ENCODE results near the gene CERK. TPM values are rescaled to one million over a fixed set of nuclear protein-coding genes. Genes with fewer than 3 reads are reported as not detected.

CERK gene
- total RNA-seq, 2 donors from 2014 or later, result 47.5 to 70.0 TPM

- intact Hi-C loops (cut with DNase I), result no loop called here
- DNase-seq (no peak), ATAC-seq (no peak)
Measured at GRCh38 chr22:46752286-46752987, 14.4 kb upstream of the CERK start.

- ATAC-seq (peak; percentile 4 to 45), DNase-seq (peak; percentile 63)
- intact Hi-C loops (cut with DNase I), result no loop called here
Measured at GRCh38 chr22:46750863-46751443, 12.9 kb upstream of the CERK start.

GRCh38 chr22:46750530-46750800 is 12.4 kb upstream of the CERK start:
- intact Hi-C loops (cut with DNase I), result no loop called here
- ATAC-seq (peak in 1 of 2 donors; percentile 0), DNase-seq (no peak)

DNA sequence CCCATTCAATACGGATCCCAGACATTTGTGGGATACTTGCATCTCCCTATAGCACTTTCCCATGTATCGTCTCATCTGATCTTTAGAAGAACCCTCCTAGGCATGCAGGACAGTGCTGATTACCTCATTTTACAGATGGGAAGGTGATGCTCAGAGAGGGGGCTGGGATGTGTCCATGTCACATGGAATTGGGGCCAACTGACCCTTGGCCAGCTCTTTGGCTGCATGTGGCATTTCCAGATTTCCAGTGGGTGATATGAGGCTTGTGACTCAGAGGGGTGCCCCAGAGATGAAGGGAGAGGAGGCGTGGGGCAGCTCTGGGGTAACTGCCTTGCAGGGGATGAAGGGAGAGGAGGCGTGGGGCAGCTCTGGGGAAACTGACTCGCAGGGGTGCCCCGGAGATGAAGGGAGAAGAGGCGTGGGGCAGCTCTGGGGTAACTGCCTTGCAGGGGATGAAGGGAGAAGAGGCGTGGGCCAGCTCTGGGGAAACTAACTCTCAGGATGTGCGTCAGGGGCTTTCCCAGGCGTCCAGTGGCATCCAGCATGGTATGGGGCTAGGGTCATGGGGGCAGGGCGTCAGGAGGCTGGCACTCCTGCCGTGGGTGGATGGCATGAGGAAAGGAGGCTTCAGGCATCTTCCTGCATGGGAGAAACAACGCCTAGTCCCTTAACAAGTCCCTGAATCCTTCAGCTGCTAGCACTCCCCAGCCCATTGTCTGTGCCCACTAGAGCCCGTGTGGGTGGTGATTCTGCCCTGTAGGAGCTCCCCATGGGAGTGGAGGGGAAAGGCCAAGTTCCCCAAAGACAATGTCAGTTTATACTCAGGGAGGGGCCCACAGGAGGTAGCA is 11.9 kb upstream of the CERK start:
- no peak for ATAC-seq
- intact Hi-C loops (cut with DNase I), result no loop called here
- DNase-seq, result no peak

- DNase-seq (peak; percentile 68), ATAC-seq (no peak)
- intact Hi-C loops (cut with DNase I), result no loop called here
Measured at GRCh38 chr22:46748908-46749675, 11.0 kb upstream of the CERK start.

GRCh38 chr22:46748206-46748907 is 10.3 kb upstream of the CERK start:
- ATAC-seq, result no peak
- no peak for DNase-seq
- intact Hi-C loops (cut with DNase I), result no loop called here

GRCh38 chr22:46747646-46748045 is 9.6 kb upstream of the CERK start:
- DNase-seq (no peak), ATAC-seq (no peak)
- intact Hi-C loops (cut with DNase I), result no loop called here

- intact Hi-C loops (cut with DNase I), result no loop called here
- no peak for ATAC-seq
- DNase-seq, result no peak
Measured at GRCh38 chr22:46746620-46747019, 8.6 kb upstream of the CERK start.

DNA sequence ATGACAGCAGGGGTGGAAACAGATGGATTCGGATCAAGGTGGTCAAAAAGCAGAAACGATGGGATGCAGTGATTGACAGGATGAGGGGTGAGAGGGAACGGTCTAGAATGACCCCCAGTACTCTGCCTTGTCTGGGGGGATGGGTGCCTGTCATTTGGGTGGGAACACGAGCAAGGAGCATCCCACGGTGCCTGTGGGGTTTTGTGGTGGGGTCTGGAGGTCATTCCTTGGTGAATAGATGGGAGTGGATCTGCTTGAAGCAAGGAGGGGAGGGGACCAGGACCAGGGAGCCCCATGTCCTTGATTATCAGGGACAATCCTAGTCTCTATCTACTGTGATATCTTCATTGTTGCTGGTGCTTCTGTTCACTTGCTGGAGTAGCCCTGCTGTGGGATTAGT is 8.1 kb upstream of the CERK start:
- intact Hi-C loops (cut with DNase I), result no loop called here
- DNase-seq (no peak), ATAC-seq (no peak)

- ATAC-seq (no peak), DNase-seq (no peak)
- intact Hi-C loops (cut with DNase I), result no loop called here
Measured at GRCh38 chr22:46744581-46744980, 6.5 kb upstream of the CERK start.

DNA sequence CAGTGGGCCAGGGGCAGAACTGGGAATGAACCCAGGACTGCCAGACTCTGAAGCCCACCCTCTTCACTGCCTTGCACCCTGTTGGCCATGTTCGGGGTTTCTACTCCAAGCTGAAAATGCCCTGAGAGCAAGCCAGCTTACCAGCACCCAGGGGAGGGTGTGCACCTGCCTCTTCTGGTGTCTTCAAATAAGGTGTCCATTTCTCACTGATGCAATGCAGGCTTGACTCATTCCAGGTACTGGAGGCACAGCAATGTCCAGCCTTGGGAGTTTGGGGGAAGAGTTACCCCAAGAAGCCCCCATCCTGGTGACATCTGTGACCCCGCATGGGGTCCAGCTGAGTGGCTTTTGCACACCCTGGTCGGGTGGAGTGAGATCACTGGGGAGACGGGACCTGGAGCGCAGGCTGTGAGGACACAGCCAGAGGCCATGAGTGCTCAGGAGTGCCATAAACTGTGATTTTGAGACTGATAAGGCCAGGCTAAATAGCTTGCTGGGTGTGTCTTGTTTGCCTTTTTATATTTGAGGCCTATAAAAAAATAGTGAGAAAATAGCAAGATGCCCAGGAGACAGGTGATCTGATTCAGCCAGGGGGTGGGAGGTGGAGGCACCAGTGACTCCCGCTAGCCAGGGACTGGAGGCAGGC is 4.6 kb upstream of the CERK start:
- intact Hi-C loops (cut with DNase I), result no loop called here
- no peak for ATAC-seq
- DNase-seq, result no peak

DNA sequence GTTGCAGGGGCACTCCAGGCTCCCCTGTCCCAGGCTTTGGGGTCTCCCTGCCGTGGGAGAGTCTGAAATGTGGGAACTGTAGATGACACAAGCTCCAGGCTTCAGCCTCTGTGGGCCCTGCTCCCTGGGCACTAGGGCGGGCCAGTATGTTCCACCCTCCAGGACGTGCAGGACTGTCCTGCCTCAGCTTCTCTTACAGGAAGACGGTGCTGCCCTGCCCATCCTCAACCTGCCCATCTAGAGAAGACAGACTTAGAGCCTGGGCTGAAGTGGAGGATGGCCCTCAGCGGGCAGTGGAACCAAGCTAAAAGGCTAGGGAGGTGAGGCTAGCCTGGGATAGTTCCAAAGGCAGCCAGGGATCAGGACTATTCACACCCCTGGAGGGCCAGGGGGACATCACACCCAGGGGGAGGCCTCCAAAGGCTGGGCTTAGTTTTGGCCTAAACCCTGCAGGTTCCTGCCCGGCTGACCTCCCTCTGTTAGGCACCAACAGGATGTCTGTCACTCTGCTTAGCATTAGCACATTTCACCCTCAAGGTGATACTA is 4.0 kb upstream of the CERK start:
- intact Hi-C loops (cut with DNase I), result no loop called here
- no peak for DNase-seq

DNA sequence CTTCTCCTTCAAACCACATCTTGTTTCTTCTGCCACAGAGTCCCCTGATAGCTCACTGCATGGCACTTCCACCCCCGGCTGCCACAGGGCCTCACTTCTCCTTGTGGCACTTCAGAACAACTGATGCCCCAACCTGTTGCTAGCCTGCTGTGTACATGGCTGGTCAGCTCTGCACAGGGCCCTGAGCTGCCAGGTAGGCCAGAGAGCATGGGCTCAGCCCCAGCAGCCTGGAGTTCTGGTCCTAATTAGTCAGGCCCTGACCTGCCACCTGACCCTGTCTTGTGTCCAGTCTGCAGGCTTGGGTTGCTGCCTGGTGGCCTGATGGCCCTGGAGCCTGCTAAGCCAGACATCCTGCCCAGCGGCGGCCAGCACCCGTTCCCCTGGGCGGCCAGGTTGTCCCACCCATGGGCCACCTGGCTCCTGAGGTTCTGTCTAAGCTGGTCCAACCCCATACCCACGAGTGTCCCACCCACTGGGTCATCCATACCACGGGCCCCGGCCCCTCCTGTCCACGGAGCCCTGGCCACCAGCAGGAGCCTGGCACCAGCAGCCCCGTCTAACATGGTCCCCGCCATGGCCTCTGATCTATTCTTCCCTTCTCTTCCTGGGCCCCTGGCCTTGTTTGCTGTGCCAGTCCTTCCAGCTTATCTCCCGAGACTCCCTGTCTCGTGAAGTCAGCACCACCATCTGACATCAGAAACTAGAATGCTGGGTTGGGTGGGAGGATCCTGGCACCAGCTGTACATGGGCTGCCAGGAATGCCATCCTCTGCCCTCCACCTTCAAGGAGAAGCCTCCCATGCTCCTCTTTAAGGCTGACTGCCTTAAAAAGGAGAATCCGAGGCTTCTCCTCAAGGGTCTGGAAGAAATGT is 3.1 kb upstream of the CERK start:
- intact Hi-C loops (cut with DNase I), result no loop called here
- DNase-seq, result peak; percentile 58
- ATAC-seq, result peak; percentile 14 to 16

More for the DNA sequence above, 4.0 kb upstream of the CERK start:
- no peak for ATAC-seq

DNA sequence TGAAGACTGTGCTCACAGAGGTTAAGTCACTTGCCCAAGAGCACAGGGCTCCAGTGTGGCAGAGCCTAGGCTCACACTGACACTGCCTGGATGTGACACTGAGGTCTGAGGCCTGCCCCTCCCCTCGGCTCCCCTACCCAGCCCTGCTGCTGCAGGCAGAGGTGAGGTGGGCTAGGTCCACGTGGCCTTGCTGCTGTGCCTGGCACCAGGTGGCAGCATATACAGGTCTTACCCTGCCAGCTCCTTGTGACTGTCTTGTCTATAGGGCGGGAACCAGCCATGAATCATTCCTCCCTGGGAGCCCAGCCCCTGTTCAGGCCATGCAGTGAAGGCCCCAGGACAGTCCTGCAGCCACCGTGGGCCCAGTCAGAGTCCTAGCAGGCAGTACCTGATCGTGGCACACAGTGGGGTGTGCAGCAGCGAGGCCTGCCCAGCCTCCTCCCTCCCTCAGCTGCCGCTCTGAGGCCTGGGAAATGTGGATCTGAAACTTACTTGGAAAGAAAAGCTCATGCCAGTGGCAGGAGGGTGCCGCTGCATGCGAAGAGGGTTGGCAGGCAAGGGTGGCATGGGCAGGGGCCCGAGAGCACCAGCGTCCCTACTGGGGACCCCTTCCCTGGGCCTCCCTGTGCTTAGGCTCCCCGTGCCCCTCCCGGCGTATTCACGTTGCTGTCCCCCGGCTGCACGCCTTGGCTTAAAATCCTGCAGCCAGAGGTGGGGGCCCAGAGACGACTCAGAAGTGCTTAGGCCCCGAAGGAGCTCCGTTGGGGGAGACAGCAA is 1.2 kb upstream of the CERK start:
- DNase-seq (peak; percentile 57), ATAC-seq (peak; percentile 4 to 59)
- intact Hi-C loops (cut with DNase I), result no loop called here

- intact Hi-C loops (cut with DNase I), result no loop called here
- ATAC-seq (peak; percentile 6 to 8), DNase-seq (no peak)
Measured at GRCh38 chr22:46738647-46739093, 618 bp upstream of the CERK start.

DNA sequence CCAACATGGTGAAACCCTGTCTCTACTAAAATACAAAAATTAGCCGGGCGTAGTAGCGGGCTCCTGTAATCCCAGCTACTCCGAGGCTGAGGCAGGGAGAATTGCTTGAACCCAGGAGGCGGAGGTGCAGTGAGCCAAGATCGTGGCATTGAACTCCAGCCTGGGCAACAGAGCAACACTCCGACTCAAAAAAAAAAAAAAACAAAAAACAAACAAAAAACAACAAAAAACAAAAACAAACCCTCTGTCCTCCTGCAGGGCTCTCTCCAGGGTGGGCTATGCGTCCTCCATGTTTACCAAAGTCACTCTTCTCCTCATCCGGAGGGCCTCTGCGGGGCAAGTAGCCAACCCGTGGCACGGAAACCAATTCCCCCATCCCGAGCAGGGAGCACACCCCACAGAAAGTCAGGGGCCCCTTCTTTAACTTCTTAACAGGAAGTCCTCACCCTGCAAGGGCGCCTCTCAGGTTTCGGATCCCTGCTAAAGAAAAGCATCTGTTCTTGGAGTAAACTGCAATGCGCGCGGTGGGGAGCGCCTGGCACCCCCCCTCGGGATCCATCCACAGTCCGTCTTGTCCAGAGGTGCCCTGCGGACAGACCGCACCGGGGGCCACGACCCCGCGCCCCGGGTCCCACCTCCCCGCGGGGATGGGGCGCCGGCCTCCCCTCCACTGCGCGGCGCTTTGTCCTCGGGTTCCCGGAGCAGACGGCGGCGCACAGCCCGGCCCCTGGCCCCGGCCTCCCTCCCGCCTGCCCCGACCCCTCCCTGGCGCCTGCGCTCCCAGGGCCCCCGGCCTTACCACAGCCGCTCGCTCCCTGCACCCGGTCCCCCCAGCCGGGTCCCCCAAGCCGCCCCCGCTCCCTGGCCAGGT is 712 bp downstream of the CERK start:
- intact Hi-C loops (cut with DNase I), result no loop called here
- ATAC-seq (peak; percentile 2 to 23), DNase-seq (peak; percentile 55)

Measured in left cardiac atrium (tissue), 4 donors.